Stimulated activated CD4-positive, alpha-beta T cell treated with anti-CD3 and anti-CD28 coated beads, TNF-alpha, amount 100 ng/mL, for 4 hours (primary cell): ENCODE data around the gene STK31.
"Not testable (repeated sequence)": the region's sequence is repeated elsewhere in the genome, so short reads cannot be mapped to it uniquely, and the experiment has no call there.

Experiments
- DNase-seq, 3 experiments: peaks; one replicate each; pipeline ENCODE4 v3.0.0-alpha.2; 2020; ENCODE audit warnings: low read depth in 3 of 3

Gene STK31

GRCh38 chr7:23788843-23789242 lies 78.8 kb downstream of the STK31 start:
- DNase-seq, result no peak

DNA sequence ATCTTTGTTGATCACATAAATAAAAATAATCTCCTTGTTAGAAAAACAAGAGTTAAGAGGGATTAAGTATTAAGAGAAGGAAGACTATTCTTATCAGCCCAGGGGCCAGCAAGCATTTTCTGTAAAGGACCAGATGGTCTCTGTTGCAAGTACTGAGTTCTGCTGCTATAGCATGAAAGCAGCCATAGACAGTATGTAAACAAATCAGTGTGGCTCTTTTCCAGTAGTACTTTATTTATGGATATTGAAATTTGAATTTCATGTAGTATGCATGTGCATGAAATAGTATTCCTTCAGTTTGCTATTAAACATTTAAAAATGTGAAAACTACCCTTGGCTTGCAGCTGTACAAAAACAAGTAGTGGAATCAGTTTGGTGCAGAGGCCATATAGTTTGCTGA lies 81.7 kb downstream of the STK31 start:
- DNase-seq, result no peak

- no peak for DNase-seq
These were observed 92.8 kb downstream of the STK31 start for GRCh38 chr7:23802720-23803397.

DNA sequence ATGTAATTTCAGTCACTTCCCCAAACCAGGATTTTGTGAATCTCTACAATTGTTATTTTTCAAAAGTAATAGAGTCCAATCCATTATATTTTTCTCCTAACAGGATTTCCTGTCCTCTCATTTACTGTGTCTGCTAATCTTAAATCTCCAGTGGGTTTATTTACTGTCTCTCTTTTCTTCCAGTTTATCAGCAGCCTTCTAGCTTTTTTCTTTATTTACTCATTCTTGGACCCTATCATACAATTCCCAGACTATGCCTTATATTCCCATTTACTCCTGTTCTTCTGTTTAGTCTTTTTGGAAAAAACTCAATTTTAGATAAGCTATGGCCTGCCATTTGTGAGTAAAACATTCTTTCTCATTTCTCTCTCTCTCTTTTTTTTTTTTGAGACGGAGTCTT lies 94.7 kb downstream of the STK31 start:
- DNase-seq, result no peak

GRCh38 chr7:23808421-23808820 lies 98.4 kb downstream of the STK31 start:
- DNase-seq, result no peak

- no peak for DNase-seq
These were observed 100.1 kb downstream of the STK31 start for GRCh38 chr7:23810099-23810498.

GRCh38 chr7:23811540-23811939 lies 101.5 kb downstream of the STK31 start:
- no peak for DNase-seq

- DNase-seq, result not testable (repeated sequence)
These were observed 118.1 kb downstream of the STK31 start for GRCh38 chr7:23828125-23828524.

DNA sequence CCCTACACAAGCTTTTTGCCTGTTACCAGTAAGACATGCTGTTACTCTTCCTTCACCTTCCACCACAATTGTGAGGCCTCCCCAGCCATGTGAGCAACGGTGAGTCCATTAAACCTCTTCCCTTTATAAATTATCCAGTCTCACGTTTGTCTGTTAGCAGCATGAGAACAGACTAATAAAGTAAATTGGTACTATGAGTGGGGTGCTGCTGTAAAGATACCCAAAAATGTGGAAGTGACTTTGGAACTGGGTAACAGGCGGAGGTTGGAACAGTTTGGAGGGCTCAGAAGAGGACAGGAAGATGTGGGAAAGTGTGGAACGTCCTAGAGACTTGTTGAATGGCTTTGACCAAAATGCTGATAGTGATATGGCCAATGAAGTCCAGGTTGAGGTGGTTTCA lies 122.7 kb downstream of the STK31 start:
- not testable (repeated sequence) for DNase-seq

- DNase-seq, result no peak
These were observed 123.4 kb downstream of the STK31 start for GRCh38 chr7:23833405-23833804.

DNA sequence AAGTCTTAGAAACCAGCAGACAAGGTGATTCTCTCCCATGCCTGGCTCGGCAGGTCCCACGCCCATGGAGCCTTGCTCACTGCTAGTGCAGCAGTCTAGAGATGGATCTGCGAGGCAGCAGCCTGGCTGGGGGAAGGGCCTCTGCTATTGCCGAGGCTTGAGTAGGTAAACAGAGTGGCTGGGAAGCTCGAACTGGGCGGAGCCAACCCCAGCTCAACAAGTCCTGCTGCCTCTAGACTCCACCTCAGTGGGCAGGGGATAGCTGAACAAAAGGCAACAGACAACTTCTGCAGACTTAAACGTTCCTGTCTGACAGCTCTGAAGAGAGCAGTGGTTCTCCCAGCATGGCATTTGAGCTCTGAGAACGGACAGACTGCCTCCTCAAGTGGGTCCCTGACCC lies 134.8 kb downstream of the STK31 start:
- not testable (repeated sequence) for DNase-seq

GRCh38 chr7:23852135-23852534 lies 142.1 kb downstream of the STK31 start:
- DNase-seq, result no peak

DNA sequence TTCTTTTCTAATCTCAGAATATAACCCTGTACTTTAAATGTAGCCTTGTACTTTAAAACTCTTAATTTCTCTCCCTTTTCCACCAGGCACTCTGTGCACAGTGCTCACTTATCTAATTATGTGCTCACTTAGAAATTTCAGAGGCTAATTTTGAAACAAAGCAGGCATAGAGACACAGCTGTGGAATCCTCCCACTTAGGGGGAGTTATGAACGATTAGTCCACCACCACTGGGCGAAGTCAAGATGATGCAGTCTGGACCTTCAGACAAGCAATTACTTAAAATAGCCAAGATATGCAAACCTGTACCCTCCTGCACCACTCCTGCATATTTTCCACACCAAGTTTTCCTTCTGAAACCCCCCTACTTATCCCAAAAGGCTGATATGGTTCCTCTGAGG lies 143.0 kb downstream of the STK31 start:
- DNase-seq, result no peak

- DNase-seq, result no peak
These were observed 153.3 kb downstream of the STK31 start for GRCh38 chr7:23863209-23863787.

- DNase-seq, result no peak
These were observed 155.0 kb downstream of the STK31 start for GRCh38 chr7:23864973-23865372.

DNA sequence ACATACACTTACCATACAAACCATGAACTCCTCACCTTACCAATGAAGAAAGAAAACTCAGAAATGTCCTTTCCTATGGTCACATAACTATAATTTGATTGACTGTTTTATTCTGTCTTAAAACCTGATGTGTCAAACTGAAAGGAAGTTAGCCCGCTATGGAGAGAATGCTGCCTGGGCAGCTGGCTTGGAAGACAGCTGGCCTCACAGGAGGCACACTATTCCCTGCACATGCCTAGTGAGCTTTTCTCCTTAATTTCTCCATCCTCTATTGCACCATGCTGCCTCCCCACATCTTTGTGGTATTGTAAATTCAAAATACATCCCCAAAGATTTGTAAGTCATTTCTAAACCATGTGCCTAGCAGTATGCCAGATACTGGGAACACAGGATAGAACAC lies 163.3 kb downstream of the STK31 start:
- no peak for DNase-seq

GRCh38 chr7:23876526-23876925 lies 166.5 kb downstream of the STK31 start:
- DNase-seq, result not testable (repeated sequence)
